Esophagus squamous epithelium (tissue), 4 donors: ENCODE measurements around the gene TAX1BP1.

Experiments
- CTCF ChIP-seq, 6 experiments: fragments of 450-650 bp in 4 of 6; fragments of 200-600 bp in 2 of 6; sonication (generic) in 2 of 6; IDR thresholded peaks; one replicate each; pipeline ENCODE4 v1.5.1; 2016 to 2019; ENCODE audit warnings: antibody characterized with exemption in 6 of 6, mild to moderate bottlenecking in 4 of 6, moderate library complexity in 4 of 6
- POLR2A ChIP-seq, 4 donors: fragments of 450-650 bp; IDR thresholded peaks; one replicate each; pipeline ENCODE4 v1.6.1; 2017; ENCODE audit warnings: antibody characterized with exemption in 4 of 4, mild to moderate bottlenecking in 4 of 4, moderate library complexity in 3 of 4

- TF ChIP-seq CTCF (IDR thresholded peaks at IDR 0.05) = no peak
- TF ChIP-seq POLR2A (IDR thresholded peaks at IDR 0.05) = no peak
These were observed 4.1 kb upstream of the TAX1BP1 start for GRCh38 chr7:27735831-27736230.
